ENCODE results near the gene FILIP1.

FILIP1 gene

DNA sequence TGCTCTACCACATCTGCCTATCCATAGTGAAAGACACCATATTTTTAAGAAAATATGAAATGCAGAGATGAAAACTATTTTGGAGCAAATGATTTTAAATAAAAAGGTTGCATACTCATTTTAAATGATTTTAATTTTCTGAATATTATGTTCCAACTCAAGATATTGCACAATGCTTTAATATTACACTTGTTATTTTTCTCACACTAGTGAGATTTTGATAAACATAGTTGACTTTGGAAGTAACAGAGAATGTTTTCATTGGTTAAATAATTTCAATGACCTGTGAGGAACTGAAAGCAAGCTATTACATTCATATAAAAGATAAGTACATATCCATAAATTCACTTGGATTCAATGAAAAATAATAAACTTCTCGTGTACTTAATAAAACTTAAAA, 201.9 kb downstream of the FILIP1 start:
- TF ChIP-seq CTCF (IDR thresholded peaks at IDR 0.05), result no peak

DNA sequence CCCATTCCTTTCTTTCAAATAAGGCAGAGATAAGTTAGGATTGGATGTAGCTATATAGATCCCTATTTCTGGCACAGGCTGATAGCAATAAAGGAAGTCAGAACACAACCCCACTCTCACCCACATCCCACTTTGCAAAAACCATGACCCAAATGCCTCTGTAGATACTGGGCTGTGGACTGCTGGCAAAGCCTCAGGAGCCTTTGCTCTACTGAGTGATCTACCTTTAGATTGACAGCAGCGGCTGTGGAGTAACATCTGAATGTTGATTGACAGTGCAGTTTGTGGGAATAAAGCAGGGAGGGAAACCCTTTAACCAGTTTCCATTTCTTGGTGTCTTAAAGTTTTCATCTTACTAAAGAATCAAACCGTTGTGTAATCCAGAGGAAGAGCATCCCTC, 202.3 kb downstream of the FILIP1 start:
- no peak for TF ChIP-seq CTCF (IDR thresholded peaks at IDR 0.05)

- no peak for TF ChIP-seq CTCF (IDR thresholded peaks at IDR 0.05)
Measured at GRCh38 chr6:75290136-75290945, 203.3 kb downstream of the FILIP1 start.

- TF ChIP-seq CTCF (IDR thresholded peaks at IDR 0.05), result no peak
Measured at GRCh38 chr6:75288023-75288422, 205.6 kb downstream of the FILIP1 start.

DNA sequence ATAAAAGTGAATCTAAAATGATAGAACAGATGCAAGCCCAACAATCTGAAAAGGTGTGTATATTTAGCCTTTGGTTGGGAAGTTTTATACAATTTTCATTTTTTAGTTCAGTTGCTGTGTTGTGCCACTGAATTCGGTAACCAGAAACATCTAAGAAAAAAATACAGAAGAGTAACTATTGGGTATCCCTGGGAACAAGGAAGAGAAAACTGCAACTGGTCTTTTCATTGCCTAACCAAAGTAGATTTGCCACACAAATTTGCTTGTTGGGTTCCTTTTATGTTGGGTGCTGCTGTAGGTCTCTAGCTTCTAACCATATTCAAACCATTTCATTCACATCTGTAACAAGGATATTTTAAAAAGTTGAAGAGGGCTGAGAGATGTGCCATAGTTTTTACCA, 206.2 kb downstream of the FILIP1 start:
- no peak for TF ChIP-seq CTCF (IDR thresholded peaks at IDR 0.05)

DNA sequence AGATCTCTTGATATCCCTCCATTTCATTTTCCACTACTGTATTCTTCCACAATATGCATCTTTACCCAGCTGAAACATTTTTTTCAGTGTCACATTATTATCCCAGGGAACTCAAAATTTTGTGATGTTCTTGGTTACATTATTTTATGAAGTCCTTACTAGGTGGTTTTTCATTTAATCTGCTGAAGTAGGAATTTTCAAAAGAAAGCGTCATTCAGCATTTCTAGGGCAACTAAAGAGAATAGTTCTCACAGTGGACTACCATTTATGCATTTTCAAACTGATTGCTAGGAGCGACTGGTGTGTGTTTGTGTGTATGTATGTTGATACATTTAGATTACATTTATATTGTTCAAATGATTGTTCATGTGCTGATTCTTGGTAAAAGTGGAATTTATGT, 206.6 kb downstream of the FILIP1 start:
- no peak for TF ChIP-seq CTCF (IDR thresholded peaks at IDR 0.05)

- no peak for TF ChIP-seq CTCF (IDR thresholded peaks at IDR 0.05)
Measured at GRCh38 chr6:75285283-75285639, 208.3 kb downstream of the FILIP1 start.
